Suprapubic skin (tissue), 4 donors: Measurements from ENCODE around the gene ZNF441. TPM values are rescaled to one million over a fixed set of nuclear protein-coding genes. Genes with fewer than 3 reads are reported as not detected.

Experiments
- DNase-seq, 2 donors: peaks; one replicate each; pipeline ENCODE4 v3.0.0-alpha.2; 2019; ENCODE audit warnings: low spot score in 2 of 2
- H3K27ac ChIP-seq: fragments of 200-600 bp; sonication (generic); one replicate; pipeline ENCODE4 v1.5.1; 2019
- H3K27me3 ChIP-seq: fragments of 200-600 bp; sonication (generic); one replicate; pipeline ENCODE4 v1.5.1; 2019
- H3K36me3 ChIP-seq: fragments of 200-600 bp; sonication (generic); one replicate; pipeline ENCODE4 v1.5.1; 2019
- H3K4me1 ChIP-seq: fragments of 200-600 bp; sonication (generic); one replicate; pipeline ENCODE4 v1.5.1; 2019
- H3K4me3 ChIP-seq: fragments of 200-600 bp; sonication (generic); one replicate; pipeline ENCODE4 v1.5.1; 2019; ENCODE audit warnings: mild to moderate bottlenecking
- H3K9me3 ChIP-seq: fragments of 200-600 bp; sonication (generic); one replicate; pipeline ENCODE4 v1.5.1; 2019
- EP300 ChIP-seq: sonication (generic); formaldehyde crosslinking; IDR thresholded peaks from one replicate; pipeline ENCODE4 v1.6.1; 2017; ENCODE audit warnings: antibody characterized with exemption
- POLR2A ChIP-seq, 2 donors: fragments of 450-650 bp; IDR thresholded peaks; one replicate each; pipeline ENCODE4 v1.6.1; 2017; ENCODE audit warnings: antibody characterized with exemption in 2 of 2, mild to moderate bottlenecking in 2 of 2, moderate library complexity in 2 of 2
- POLR2AphosphoS5 ChIP-seq, 3 donors: sonication (generic); formaldehyde crosslinking; IDR thresholded peaks; one replicate each; pipeline ENCODE4 v1.6.1; 2017; ENCODE audit warnings: antibody characterized with exemption in 3 of 3
- WGBS: methylation state at CpG from one replicate; pipeline ENCODE4 v1.1.5; 2018; 5-methylcytosine and 5-hydroxymethylcytosine counted together
- total RNA-seq, 4 donors: library from RNA; depleted of rRNA; stranded (reverse); fragments of >200 nt; gene quantifications; one replicate each; pipeline ENCODE4 v1.1.0, GENCODE V29; 2016
- TF ChIP-seq, protein P1 (sequence below), 2 donors: fragments of 200-600 bp in 1 of 2; fragments of 450-650 bp in 1 of 2; sonication (generic) in 1 of 2; IDR thresholded peaks; one replicate each; pipeline ENCODE4 v1.5.1; 2016 to 2019; ENCODE audit warnings: antibody characterized with exemption in 2 of 2, mild to moderate bottlenecking in 1 of 2, moderate library complexity in 1 of 2

ZNF441 gene
- total RNA-seq, 4 donors from 2014 or later: 1.7 to 7.5 (median 3.9) TPM

GRCh38 chr19:11749751-11750150, 17.0 kb upstream of the ZNF441 start:
- no peaks in the 10 kb centered on the region for H3K9me3 ChIP-seq
- no peak for DNase-seq
- no peak overlapping the region for H3K27ac ChIP-seq
- 58% methylated on average over 2 of the region's 2 CpGs for WGBS
- H3K36me3 ChIP-seq: no peaks in the 10 kb centered on the region
- H3K4me3 ChIP-seq: no peak overlapping the region
- no peak for TF ChIP-seq POLR2AphosphoS5 (IDR thresholded peaks at IDR 0.05)
- TF ChIP-seq, protein P1, sequence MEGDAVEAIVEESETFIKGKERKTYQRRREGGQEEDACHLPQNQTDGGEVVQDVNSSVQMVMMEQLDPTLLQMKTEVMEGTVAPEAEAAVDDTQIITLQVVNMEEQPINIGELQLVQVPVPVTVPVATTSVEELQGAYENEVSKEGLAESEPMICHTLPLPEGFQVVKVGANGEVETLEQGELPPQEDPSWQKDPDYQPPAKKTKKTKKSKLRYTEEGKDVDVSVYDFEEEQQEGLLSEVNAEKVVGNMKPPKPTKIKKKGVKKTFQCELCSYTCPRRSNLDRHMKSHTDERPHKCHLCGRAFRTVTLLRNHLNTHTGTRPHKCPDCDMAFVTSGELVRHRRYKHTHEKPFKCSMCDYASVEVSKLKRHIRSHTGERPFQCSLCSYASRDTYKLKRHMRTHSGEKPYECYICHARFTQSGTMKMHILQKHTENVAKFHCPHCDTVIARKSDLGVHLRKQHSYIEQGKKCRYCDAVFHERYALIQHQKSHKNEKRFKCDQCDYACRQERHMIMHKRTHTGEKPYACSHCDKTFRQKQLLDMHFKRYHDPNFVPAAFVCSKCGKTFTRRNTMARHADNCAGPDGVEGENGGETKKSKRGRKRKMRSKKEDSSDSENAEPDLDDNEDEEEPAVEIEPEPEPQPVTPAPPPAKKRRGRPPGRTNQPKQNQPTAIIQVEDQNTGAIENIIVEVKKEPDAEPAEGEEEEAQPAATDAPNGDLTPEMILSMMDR (IDR thresholded peaks at IDR 0.05): no peak
- no peak for TF ChIP-seq POLR2A (IDR thresholded peaks at IDR 0.05)
- TF ChIP-seq EP300: no peak
- no peaks in the 10 kb centered on the region for H3K27me3 ChIP-seq
- no peaks in the 10 kb centered on the region for H3K4me1 ChIP-seq

DNA sequence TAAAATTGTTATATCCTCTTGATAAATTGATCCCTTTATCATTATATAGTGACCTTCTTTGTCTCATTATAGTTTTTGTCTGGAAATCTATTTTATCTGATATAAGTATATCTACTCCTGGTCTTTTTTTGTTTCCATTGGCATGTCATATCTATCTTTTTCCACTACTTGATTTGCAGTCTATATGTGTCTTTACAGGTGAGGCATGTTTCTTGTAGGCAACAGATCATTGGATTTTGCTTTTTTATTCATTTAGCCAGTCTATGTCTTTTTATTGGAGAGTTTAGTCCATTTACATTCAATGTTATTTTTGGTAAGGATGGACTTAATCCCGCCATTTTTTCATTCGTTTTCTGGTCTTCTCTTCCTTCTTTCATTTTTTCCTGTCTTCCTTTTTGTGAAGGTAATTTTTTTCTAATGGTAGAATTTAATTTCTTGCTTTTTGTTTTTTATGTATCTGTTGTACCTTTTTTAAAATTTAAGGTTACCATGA, 14.5 kb upstream of the ZNF441 start:
- DNase-seq: no peak
- no peak for TF ChIP-seq POLR2AphosphoS5 (IDR thresholded peaks at IDR 0.05)
- TF ChIP-seq POLR2A (IDR thresholded peaks at IDR 0.05): no peak
- no peak for TF ChIP-seq EP300
- TF ChIP-seq, protein P1 (IDR thresholded peaks at IDR 0.05): no peak
- WGBS: 78% methylated on average over 2 of the region's 2 CpGs
- no peaks in the 10 kb centered on the region for H3K36me3 ChIP-seq
- H3K4me3 ChIP-seq: no peak overlapping the region
- no peaks in the 10 kb centered on the region for H3K27me3 ChIP-seq
- H3K27ac ChIP-seq: no peak overlapping the region
- H3K9me3 ChIP-seq: no peaks in the 10 kb centered on the region
- no peaks in the 10 kb centered on the region for H3K4me1 ChIP-seq

- 70% methylated on average over 4 of the region's 4 CpGs for WGBS
- Histone ChIP-seq H3K36me3 (no peaks in the 10 kb centered on the region), H3K27ac (no peak overlapping the region), H3K27me3 (no peaks in the 10 kb centered on the region), H3K4me1 (no peaks in the 10 kb centered on the region), H3K9me3 (no peaks in the 10 kb centered on the region), H3K4me3 (no peak overlapping the region)
- DNase-seq: no peak
- TF ChIP-seq POLR2AphosphoS5 (IDR thresholded peaks at IDR 0.05) (no peak), POLR2A (IDR thresholded peaks at IDR 0.05) (no peak), EP300 (no peak)
- TF ChIP-seq, protein P1 (IDR thresholded peaks at IDR 0.05): no peak
Measured at GRCh38 chr19:11754663-11755062, 12.1 kb upstream of the ZNF441 start.

- DNase-seq: no peak
- TF ChIP-seq EP300 (no peak), POLR2A (IDR thresholded peaks at IDR 0.05) (no peak), POLR2AphosphoS5 (IDR thresholded peaks at IDR 0.05) (no peak)
- TF ChIP-seq, protein P1 (IDR thresholded peaks at IDR 0.05): no peak
- no peaks in the 10 kb centered on the region for H3K4me1 ChIP-seq
- no peaks in the 10 kb centered on the region for H3K27me3 ChIP-seq
- no peak overlapping the region for H3K4me3 ChIP-seq
- WGBS: 82% methylated on average over 1 of the region's 1 CpG
- no peaks in the 10 kb centered on the region for H3K36me3 ChIP-seq
- no peaks in the 10 kb centered on the region for H3K9me3 ChIP-seq
- no peak overlapping the region for H3K27ac ChIP-seq
Measured at GRCh38 chr19:11756965-11757364, 9.8 kb upstream of the ZNF441 start.

- H3K36me3 ChIP-seq: no peaks in the 10 kb centered on the region
- H3K27me3 ChIP-seq: no peaks in the 10 kb centered on the region
- no peak for DNase-seq
- no peak overlapping the region for H3K27ac ChIP-seq
- H3K4me1 ChIP-seq: no peaks in the 10 kb centered on the region
- WGBS: 73% methylated on average over 7 of the region's 7 CpGs
- H3K9me3 ChIP-seq: no peaks in the 10 kb centered on the region
- no peak overlapping the region for H3K4me3 ChIP-seq
- TF ChIP-seq POLR2AphosphoS5 (IDR thresholded peaks at IDR 0.05): no peak
- TF ChIP-seq POLR2A (IDR thresholded peaks at IDR 0.05): no peak
- TF ChIP-seq, protein P1 (IDR thresholded peaks at IDR 0.05): no peak
- TF ChIP-seq EP300: no peak
Measured at GRCh38 chr19:11759805-11760204, 7.0 kb upstream of the ZNF441 start.
